Stimulated activated CD8-positive, alpha-beta memory T cell treated with anti-CD3 and anti-CD28 coated beads, Interleukin-12 subunit alpha, Interleukin-12 subunit beta, amount 100 ng/mL, for 4 hours (primary cell): ENCODE measurements around the gene COL23A1.

Source experiments
- DNase-seq: peaks from one replicate; pipeline ENCODE4 v3.0.0-alpha.2; 2020; ENCODE audit warnings: low read depth

The COL23A1 gene

GRCh38 chr5:178590141-178590923, at the start of gene COL23A1:
COL23A1 (minus strand) TSS chr5:178590393.
- DNase-seq = peak; percentile 20

GRCh38 chr5:178637356-178638074, 47.3 kb upstream of the COL23A1 start:
- no peak for DNase-seq

GRCh38 chr5:178632285-178632684, 42.1 kb upstream of the COL23A1 start:
- DNase-seq = no peak

- no peak for DNase-seq
Measured at GRCh38 chr5:178630951-178631350, 40.8 kb upstream of the COL23A1 start.

DNA sequence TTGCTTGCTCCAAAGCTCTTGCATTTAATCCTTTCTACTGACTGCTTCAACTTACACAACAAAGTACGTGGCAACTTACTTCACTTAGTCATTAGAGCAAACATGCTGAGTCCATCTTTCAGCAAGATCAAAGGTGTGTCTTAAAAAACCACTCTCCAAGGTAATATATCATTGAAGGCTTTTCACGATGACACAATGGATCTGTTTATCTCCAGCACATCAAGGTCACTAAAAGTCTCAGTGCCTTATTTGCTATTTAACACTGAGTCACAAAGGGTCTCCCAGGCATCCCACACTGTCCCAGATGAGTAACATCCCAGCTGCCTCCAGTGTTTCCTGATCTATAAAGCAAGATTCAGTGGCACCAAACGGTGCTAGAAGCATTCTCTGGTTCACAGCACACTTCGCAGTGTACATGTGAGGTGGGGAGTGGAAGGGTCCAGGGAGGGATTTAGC, 40.3 kb upstream of the COL23A1 start:
- no peak for DNase-seq

GRCh38 chr5:178627259-178627598, 37.0 kb upstream of the COL23A1 start:
- DNase-seq = no peak

GRCh38 chr5:178626484-178627258, 36.5 kb upstream of the COL23A1 start, which contains the start of gene CLK4:
CLK4 (minus strand) TSS chr5:178627050; CDS start chr5:178623416, 3,634 bp downstream.
- peak; percentile 95 for DNase-seq

DNA sequence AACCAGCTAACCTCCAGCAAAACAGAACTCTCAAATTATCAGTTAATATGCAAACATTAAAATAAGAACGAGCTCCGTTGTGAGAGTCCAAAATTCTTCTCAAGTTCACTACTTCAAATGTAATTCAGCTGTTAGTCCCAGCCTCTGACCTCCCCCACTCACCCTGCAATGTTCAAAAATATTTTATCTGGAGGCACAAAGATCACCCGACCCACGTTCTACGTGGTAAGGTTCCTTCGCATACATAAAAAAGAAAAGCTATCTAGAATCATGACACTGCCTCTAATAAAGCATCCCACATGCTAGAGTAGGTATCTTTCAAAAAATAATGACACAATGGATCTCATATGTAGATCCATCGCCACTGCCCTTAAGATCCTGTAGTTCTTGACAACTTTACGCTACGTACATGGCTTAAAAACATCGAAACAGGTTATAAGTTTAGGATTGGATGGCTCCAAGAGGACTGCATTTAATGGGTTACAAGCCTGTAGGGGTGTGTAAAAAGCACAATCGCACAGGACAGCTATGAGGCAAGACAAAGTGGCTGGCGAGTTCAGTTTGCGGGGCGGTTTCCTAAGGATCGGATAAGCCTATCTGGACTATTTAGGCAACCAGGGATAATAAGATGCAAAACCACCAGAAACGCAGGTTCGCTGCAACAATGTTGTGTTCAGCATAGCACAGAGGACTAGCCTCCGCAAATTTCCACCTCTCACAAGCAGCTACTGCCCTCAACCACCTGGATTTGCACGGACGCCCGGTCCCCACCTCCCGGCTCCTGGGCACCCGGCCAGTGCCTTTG, 35.7 kb upstream of the COL23A1 start:
- no peak for DNase-seq

- DNase-seq = no peak
Measured at GRCh38 chr5:178624631-178625546, 34.7 kb upstream of the COL23A1 start.

- DNase-seq = no peak
Measured at GRCh38 chr5:178622679-178623247, 32.6 kb upstream of the COL23A1 start.

DNA sequence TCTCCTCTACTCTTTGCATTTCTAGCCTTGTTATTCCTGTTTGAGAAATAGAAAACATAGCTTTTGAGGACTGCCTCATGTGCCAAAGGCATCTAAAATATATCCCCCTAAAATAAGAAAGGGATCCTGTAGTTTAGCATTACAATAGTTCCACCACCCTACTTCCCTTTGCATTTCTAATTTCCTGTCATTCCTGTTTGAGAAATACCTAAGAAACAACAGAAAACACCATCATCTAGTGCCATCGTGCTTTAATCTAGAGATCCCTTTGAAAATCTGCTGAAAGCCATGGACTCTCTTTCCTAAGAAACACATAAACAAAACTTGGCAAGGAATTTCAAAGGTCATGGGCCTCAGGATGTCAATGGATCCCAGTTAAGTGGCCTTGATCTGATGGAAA, 29.2 kb upstream of the COL23A1 start:
- DNase-seq = no peak

GRCh38 chr5:178612299-178612698, 22.1 kb upstream of the COL23A1 start:
- no peak for DNase-seq

DNA sequence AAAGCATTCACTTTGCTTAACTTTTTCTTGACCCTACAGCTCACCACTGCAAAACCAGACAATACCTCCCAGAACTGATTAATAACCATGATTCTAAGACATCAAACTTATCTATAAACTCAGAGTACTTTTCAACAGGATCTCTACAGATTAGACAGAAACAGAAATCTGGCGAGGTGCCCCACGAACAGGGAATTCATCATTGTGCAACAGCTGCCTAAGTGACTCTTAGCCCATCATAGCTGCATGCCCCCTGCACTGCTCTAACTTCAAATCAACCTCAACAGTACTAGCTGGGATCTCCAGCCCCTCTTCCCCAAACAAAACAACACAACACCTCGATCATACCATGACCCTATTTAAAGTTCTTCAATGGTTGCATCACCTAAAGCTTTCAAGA, 16.1 kb upstream of the COL23A1 start:
- DNase-seq = no peak

- DNase-seq = no peak
Measured at GRCh38 chr5:178605788-178606187, 15.6 kb upstream of the COL23A1 start.

- DNase-seq = no peak
Measured at GRCh38 chr5:178602752-178603151, 12.6 kb upstream of the COL23A1 start.

- no peak for DNase-seq
Measured at GRCh38 chr5:178595750-178596149, 5.6 kb upstream of the COL23A1 start.

DNA sequence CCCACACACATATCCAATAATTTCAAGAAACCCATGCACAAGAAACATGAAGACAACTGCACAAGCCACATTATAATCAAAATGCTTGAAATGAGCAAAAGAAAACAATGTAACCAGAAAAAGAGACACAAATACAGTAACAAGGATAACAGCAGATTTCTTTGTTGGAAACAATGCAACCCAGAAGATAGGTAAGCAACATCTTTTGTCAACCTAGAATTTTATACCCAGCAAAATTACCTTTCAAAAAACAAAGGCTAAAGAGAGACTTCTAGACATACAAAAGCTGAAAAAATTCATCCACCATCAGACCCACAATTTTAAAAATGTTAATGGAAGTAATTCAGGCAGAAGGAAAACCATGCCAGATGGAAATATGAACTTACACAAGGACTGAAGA, 5.0 kb upstream of the COL23A1 start:
- DNase-seq = no peak

GRCh38 chr5:178590924-178591423, 781 bp upstream of the COL23A1 start:
- DNase-seq = no peak

DNA sequence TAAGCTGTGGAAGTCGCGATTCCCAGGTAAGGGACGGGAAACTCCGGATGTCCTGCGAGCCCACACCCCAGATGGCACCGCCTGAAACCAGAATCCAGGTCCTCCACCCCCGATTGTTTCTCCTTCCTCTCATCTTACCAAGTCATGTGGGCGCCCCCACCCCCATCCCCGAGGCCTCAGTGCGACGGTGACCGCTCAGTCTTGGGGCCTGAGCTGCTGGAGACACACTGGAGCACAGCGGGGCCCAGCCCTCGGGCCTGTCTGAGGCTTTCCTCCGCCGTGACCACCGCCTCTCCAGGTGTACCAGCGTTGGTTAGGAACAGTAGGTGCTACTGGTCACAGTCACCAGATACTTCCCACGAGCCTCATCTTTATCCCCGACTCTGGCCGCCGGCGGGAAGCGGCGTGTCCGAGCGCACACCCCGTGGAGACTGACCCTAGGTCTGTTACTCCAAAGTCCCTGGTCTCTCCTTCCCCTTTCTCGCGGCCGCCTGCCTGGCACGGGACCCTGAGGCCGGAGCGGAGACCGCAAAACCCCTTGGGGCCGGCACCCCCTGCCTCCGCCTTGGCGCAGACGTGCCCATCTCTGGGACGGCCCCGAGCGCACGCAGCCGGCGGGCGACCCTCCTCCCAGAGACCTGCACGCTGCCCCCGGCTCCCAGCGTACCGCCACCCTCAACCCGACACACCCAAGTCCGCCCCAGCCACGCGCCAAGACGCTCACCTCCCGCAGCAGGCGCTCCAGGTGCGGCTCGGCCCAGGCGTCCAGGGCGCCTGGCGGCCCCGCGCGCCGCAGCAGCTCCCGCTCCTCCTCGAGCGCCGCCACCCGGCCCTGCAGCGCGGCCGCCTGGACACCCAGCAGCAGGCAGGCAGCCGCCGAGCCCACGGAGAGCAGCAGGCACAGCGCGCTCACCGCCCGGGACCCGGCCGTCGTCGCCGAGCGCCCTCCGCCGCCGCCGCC, 733 bp downstream of the COL23A1 start:
- no peak for DNase-seq
